Bronchial epithelial cell (primary cell): ENCODE data around the gene ZCCHC4. TPM values are rescaled to one million over a fixed set of nuclear protein-coding genes. Genes with fewer than 3 reads are reported as not detected.

Experiments used
- DNase-seq: peaks from one replicate; pipeline ENCODE4 v3.0.0-alpha.2; 2010; ENCODE audit warnings: low read depth
- FAIRE-seq: peaks from 2 replicates; lab custom pipeline; 2011; peaks lifted over from hg19 to GRCh38; lab: Jason Lieb, UNC
- H3K27me3 ChIP-seq: 2 replicates; pipeline ENCODE4 v1.5.1; 2011; ENCODE audit warnings: low read length; ENCODE audit not compliant: control insufficient read depth, insufficient read depth
- H3K36me3 ChIP-seq: 2 replicates; pipeline ENCODE4 v1.5.1; 2011; ENCODE audit warnings: low read length; ENCODE audit not compliant: control insufficient read depth, insufficient read depth
- H3K4me3 ChIP-seq: 2 replicates; pipeline ENCODE4 v1.5.1; 2011; ENCODE audit warnings: mild to moderate bottlenecking, low read depth, low read length, control low read depth
- CTCF ChIP-seq: IDR thresholded peaks from 2 replicates; pipeline ENCODE4 v1.5.1; 2011; ENCODE audit warnings: mild to moderate bottlenecking, moderate library complexity, low read length, control low read depth, inconsistent platforms; ENCODE audit not compliant: insufficient read depth, severe bottlenecking
- total RNA-seq: library from RNA; depleted of rRNA; stranded (reverse); fragments of >200 nt; gene quantifications from 2 replicates; pipeline ENCODE4 v1.2.1, GENCODE V29; 2014

The ZCCHC4 gene
- total RNA-seq, 1 donor from 2014 or later, result 12.4 TPM

- FAIRE-seq, result no peak
These were observed 9.9 kb upstream of the ZCCHC4 start for GRCh38 chr4:25302626-25303025.

GRCh38 chr4:25303578-25303977, 9.0 kb upstream of the ZCCHC4 start:
- no peaks in the 10 kb centered on the region for H3K27me3 ChIP-seq
- FAIRE-seq (no peak), DNase-seq (no peak)
- no peaks in the 10 kb centered on the region for H3K36me3 ChIP-seq
- H3K4me3 ChIP-seq, result no peak overlapping the region
- TF ChIP-seq CTCF, result no peak

More at GRCh38 chr4:25302626-25303025, 9.9 kb upstream of the ZCCHC4 start:
- Histone ChIP-seq H3K36me3 (no peaks in the 10 kb centered on the region), H3K4me3 (no peak overlapping the region), H3K27me3 (no peaks in the 10 kb centered on the region)
- TF ChIP-seq CTCF, result no peak
- DNase-seq, result no peak

- Histone ChIP-seq H3K27me3 (no peaks in the 10 kb centered on the region), H3K36me3 (no peaks in the 10 kb centered on the region), H3K4me3 (no peak overlapping the region)
- no peak for TF ChIP-seq CTCF
- no peak for DNase-seq
- FAIRE-seq, result no peak
These were observed 6.0 kb upstream of the ZCCHC4 start for GRCh38 chr4:25306518-25307057.

- TF ChIP-seq CTCF, result no peak
- no peak for FAIRE-seq
These were observed 5.0 kb upstream of the ZCCHC4 start for GRCh38 chr4:25307596-25307995.

GRCh38 chr4:25308306-25308705, 4.3 kb upstream of the ZCCHC4 start:
- H3K27me3 ChIP-seq, result no peaks in the 10 kb centered on the region
- DNase-seq (peak; percentile 23), FAIRE-seq (peak; percentile 18)
- no peak for TF ChIP-seq CTCF
- H3K4me3 ChIP-seq, result no peak overlapping the region
- no peaks in the 10 kb centered on the region for H3K36me3 ChIP-seq

More at GRCh38 chr4:25307596-25307995, 5.0 kb upstream of the ZCCHC4 start:
- no peak overlapping the region for H3K4me3 ChIP-seq
- no peaks in the 10 kb centered on the region for H3K27me3 ChIP-seq
- DNase-seq, result no peak
- H3K36me3 ChIP-seq, result no peaks in the 10 kb centered on the region

- DNase-seq (no peak), FAIRE-seq (no peak)
- TF ChIP-seq CTCF, result no peak
- no peak overlapping the region for H3K4me3 ChIP-seq
- no peaks in the 10 kb centered on the region for H3K36me3 ChIP-seq
- no peaks in the 10 kb centered on the region for H3K27me3 ChIP-seq
These were observed 3.8 kb upstream of the ZCCHC4 start for GRCh38 chr4:25308761-25309160.
